Smooth muscle cell (in vitro differentiated cells): ENCODE data around the gene EIF4E1B. TPM values are rescaled to one million over a fixed set of nuclear protein-coding genes. Genes with fewer than 3 reads are reported as not detected.

ENCODE experiments used
- DNase-seq: peaks from one replicate; lab custom pipeline; 2025; ENCODE audit not compliant: unreplicated experiment; lab: John Stamatoyannopoulos, UW
- H2AFZ ChIP-seq: fragments of 200-600 bp; sonication (generic); 2 replicates; pipeline ENCODE4 v1.6.0; 2016; ENCODE audit warnings: antibody characterized with exemption, low read depth, mild to moderate bottlenecking
- H3F3A ChIP-seq: fragments of 200-600 bp; sonication (generic); 2 replicates; pipeline ENCODE4 v1.6.0; 2017; ENCODE audit warnings: antibody characterized with exemption, low read depth
- H3K27ac ChIP-seq: fragments of 200-600 bp; sonication (generic); 2 replicates; pipeline ENCODE4 v1.5.1; 2016; ENCODE audit warnings: low read depth, mild to moderate bottlenecking
- H3K27me3 ChIP-seq: fragments of 200-600 bp; sonication (generic); 2 replicates; pipeline ENCODE4 v1.6.1; 2016; ENCODE audit warnings: low read depth, mild to moderate bottlenecking
- H3K36me3 ChIP-seq: fragments of 200-600 bp; sonication (generic); 2 replicates; pipeline ENCODE4 v1.5.1; 2016; ENCODE audit warnings: low read depth
- H3K4me1 ChIP-seq: fragments of 200-600 bp; sonication (generic); 2 replicates; pipeline ENCODE4 v1.5.1; 2016; ENCODE audit warnings: low read depth
- H3K4me2 ChIP-seq: fragments of 200-600 bp; sonication (generic); 2 replicates; pipeline ENCODE4 v1.6.0; 2016; ENCODE audit warnings: mild to moderate bottlenecking
- H3K4me3 ChIP-seq: fragments of 200-600 bp; sonication (generic); 2 replicates; pipeline ENCODE4 v1.5.1; 2016; ENCODE audit warnings: mild to moderate bottlenecking
- H3K79me2 ChIP-seq: fragments of 200-600 bp; sonication (generic); 2 replicates; pipeline ENCODE4 v1.6.0; 2016; ENCODE audit warnings: low read depth, mild to moderate bottlenecking
- H3K9ac ChIP-seq: fragments of 200-600 bp; sonication (generic); 2 replicates; pipeline ENCODE4 v1.6.0; 2016; ENCODE audit warnings: low read depth
- H3K9me3 ChIP-seq: fragments of 200-600 bp; sonication (generic); replicated peaks from 2 replicates; pipeline ENCODE4 v1.5.1; 2016; ENCODE audit warnings: low read depth
- H4K20me1 ChIP-seq: fragments of 200-600 bp; sonication (generic); 2 replicates; pipeline ENCODE4 v1.6.0; 2016; ENCODE audit warnings: low read depth
- CTCF ChIP-seq: fragments of 200-600 bp; sonication (generic); IDR thresholded peaks from 2 replicates; pipeline ENCODE4 v1.5.1; 2017; ENCODE audit warnings: borderline replicate concordance, mild to moderate bottlenecking, antibody characterized with exemption; ENCODE audit not compliant: insufficient read depth, poor library complexity, severe bottlenecking
- WGBS: methylation state at CpG from one replicate; pipeline ENCODE4 v1.1.7; 2016; ENCODE audit warnings: low lambda C conversion rate; 5-methylcytosine and 5-hydroxymethylcytosine counted together
- polyA plus RNA-seq: library from polyadenylated mRNA; unstranded; fragments of >200 nt; fragmentation: Nextera tagmentation; extraction: Ambion mirVana; gene quantifications from 2 replicates; pipeline ENCODE4 v1.2.1, GENCODE V29; 2016
- total RNA-seq: library from RNA; depleted of rRNA; stranded (reverse); fragments of >200 nt; gene quantifications from 2 replicates; pipeline ENCODE4 v1.2.3, GENCODE V29; 2014

The EIF4E1B gene
- total and polyA plus RNA-seq, 2 experiments from 2014 or later, result not detected

- H3K27ac ChIP-seq, result no peak overlapping the region
- no peak for DNase-seq
- H3K4me2 ChIP-seq, result no peak overlapping the region
- H3K9me3 ChIP-seq, result no peaks in the 10 kb centered on the region
- no peak overlapping the region for H3K9ac ChIP-seq
- no peak overlapping the region for H3K4me3 ChIP-seq
- H3K27me3 ChIP-seq, result no peaks in the 10 kb centered on the region
- WGBS, result 92% methylated on average over 17 of the region's 17 CpGs
- H3K36me3 ChIP-seq, result no peaks in the 10 kb centered on the region
- no peaks in the 10 kb centered on the region for H3F3A ChIP-seq
- H4K20me1 ChIP-seq, result peaks cover 58% of the 10 kb centered on the region
- peaks cover 14% of the 10 kb centered on the region for H3K79me2 ChIP-seq
- no peak for TF ChIP-seq CTCF
- peaks cover 10% of the 10 kb centered on the region for H3K4me1 ChIP-seq
- no peak overlapping the region for H2AFZ ChIP-seq
Measured at GRCh38 chr5:176651472-176651980, 21.1 kb downstream of the EIF4E1B start.

DNA sequence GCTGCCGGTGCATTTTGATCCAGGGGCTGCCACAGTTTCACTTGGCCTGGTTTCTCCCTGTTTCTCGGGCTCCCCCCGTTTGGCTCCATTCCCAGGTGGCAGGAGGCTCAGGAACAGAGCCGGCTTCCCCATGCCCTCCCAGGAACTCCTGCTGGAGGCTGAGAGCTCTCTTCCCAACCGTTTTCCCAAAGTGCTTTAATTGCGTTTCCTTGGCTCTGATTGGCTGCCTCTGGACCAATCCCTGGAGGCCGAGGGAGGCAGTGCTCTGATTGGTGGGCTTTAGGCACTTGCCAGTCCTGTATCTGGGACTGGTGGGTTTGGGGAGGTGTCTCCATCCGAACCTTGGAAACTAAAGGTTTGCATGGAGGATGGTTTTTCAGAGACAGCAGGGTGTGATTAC lies 21.7 kb downstream of the EIF4E1B start:
- H3F3A ChIP-seq, result no peaks in the 10 kb centered on the region
- TF ChIP-seq CTCF, result no peak
- no peak overlapping the region for H2AFZ ChIP-seq
- no peaks in the 10 kb centered on the region for H3K36me3 ChIP-seq
- peaks cover 8% of the 10 kb centered on the region for H3K4me1 ChIP-seq
- no peak overlapping the region for H3K4me3 ChIP-seq
- no peak overlapping the region for H3K27ac ChIP-seq
- H3K27me3 ChIP-seq, result no peaks in the 10 kb centered on the region
- no peak overlapping the region for H3K4me2 ChIP-seq
- no peak overlapping the region for H3K9ac ChIP-seq
- H3K9me3 ChIP-seq, result no peaks in the 10 kb centered on the region
- DNase-seq, result no peak
- 84% methylated on average over 8 of the region's 8 CpGs for WGBS
- peaks cover 58% of the 10 kb centered on the region for H4K20me1 ChIP-seq
- peaks cover 14% of the 10 kb centered on the region for H3K79me2 ChIP-seq

GRCh38 chr5:176653401-176654385 lies 23.2 kb downstream of the EIF4E1B start:
- no peak overlapping the region for H3K27ac ChIP-seq
- peaks cover 58% of the 10 kb centered on the region for H4K20me1 ChIP-seq
- peaks cover under 1% of the 10 kb centered on the region for H3K79me2 ChIP-seq
- no peaks in the 10 kb centered on the region for H3K9me3 ChIP-seq
- no peak overlapping the region for H3K4me3 ChIP-seq
- no peaks in the 10 kb centered on the region for H3K4me1 ChIP-seq
- H3F3A ChIP-seq, result no peaks in the 10 kb centered on the region
- no peak overlapping the region for H2AFZ ChIP-seq
- no peak overlapping the region for H3K9ac ChIP-seq
- TF ChIP-seq CTCF, result no peak
- H3K4me2 ChIP-seq, result no peak overlapping the region
- H3K36me3 ChIP-seq, result no peaks in the 10 kb centered on the region
- no peaks in the 10 kb centered on the region for H3K27me3 ChIP-seq
- WGBS, result 87% methylated on average over 18 of the region's 18 CpGs
- no peak for DNase-seq

DNA sequence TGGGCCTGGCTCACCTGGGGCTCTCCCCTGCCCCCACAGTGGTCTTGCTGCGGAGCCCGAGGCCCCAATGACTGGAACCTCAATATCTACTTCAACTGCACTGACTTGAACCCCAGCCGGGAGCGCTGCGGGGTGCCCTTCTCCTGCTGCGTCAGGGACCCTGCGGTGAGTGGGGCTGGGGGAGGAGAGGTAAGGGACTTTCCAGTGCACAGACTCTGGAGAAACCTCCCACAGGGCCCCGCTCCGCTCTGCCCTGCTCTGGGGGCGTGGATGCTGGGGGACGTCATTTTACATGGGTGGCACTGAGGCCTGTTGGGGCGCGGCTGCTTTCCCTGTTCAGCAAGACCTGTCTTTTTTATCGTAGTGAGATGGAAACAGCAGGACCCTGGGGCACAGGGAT lies 24.4 kb downstream of the EIF4E1B start:
- Histone ChIP-seq H3K9ac (no peak overlapping the region), H3K27ac (no peak overlapping the region), H3K79me2 (no peaks in the 10 kb centered on the region), H4K20me1 (peaks cover 46% of the 10 kb centered on the region), H3F3A (no peaks in the 10 kb centered on the region), H3K27me3 (no peaks in the 10 kb centered on the region), H3K4me2 (no peak overlapping the region), H2AFZ (no peak overlapping the region), H3K4me1 (no peaks in the 10 kb centered on the region), H3K9me3 (no peaks in the 10 kb centered on the region), H3K36me3 (no peaks in the 10 kb centered on the region), H3K4me3 (no peak overlapping the region)
- WGBS, result 97% methylated on average over 14 of the region's 14 CpGs
- no peak for TF ChIP-seq CTCF
- DNase-seq, result no peak
